ENCODE measurements around the gene GPR132.

The GPR132 gene

GRCh38 chr14:105080161-105080560, 14.9 kb upstream of the GPR132 start:
- no peaks in the 10 kb centered on the region for H3K9me3 ChIP-seq (ENCODE audit: control insufficient read depth, insufficient read depth, low read length)
- peaks cover 3% of the 10 kb centered on the region for H3K27me3 ChIP-seq (ENCODE audit: control insufficient read depth, insufficient read depth, low read length)
- H3K4me1 ChIP-seq (ENCODE audit: control insufficient read depth, insufficient read depth, low read length): peaks cover 4% of the 10 kb centered on the region
- no peaks in the 10 kb centered on the region for H3K36me3 ChIP-seq (ENCODE audit: control insufficient read depth, insufficient read depth, low read length)
- no peak overlapping the region for H3K9ac ChIP-seq (ENCODE audit: low read depth, low read length)
- no peak overlapping the region for H3K4me3 ChIP-seq (ENCODE audit: low read depth, low read length)

GRCh38 chr14:105078294-105078693, 13.1 kb upstream of the GPR132 start:
- H3K36me3 ChIP-seq (ENCODE audit: control insufficient read depth, insufficient read depth, low read length): no peaks in the 10 kb centered on the region
- no peaks in the 10 kb centered on the region for H3K9me3 ChIP-seq (ENCODE audit: control insufficient read depth, insufficient read depth, low read length)
- peaks cover 4% of the 10 kb centered on the region for H3K4me1 ChIP-seq (ENCODE audit: control insufficient read depth, insufficient read depth, low read length)
- no peaks in the 10 kb centered on the region for H3K27me3 ChIP-seq (ENCODE audit: control insufficient read depth, insufficient read depth, low read length)
- H3K4me3 ChIP-seq (ENCODE audit: low read depth, low read length): no peak overlapping the region
- no peak overlapping the region for H3K9ac ChIP-seq (ENCODE audit: low read depth, low read length)

- H3K9ac ChIP-seq (ENCODE audit: low read depth, low read length): no peak overlapping the region
- peaks cover 4% of the 10 kb centered on the region for H3K4me1 ChIP-seq (ENCODE audit: control insufficient read depth, insufficient read depth, low read length)
- H3K9me3 ChIP-seq (ENCODE audit: control insufficient read depth, insufficient read depth, low read length): no peaks in the 10 kb centered on the region
- no peaks in the 10 kb centered on the region for H3K36me3 ChIP-seq (ENCODE audit: control insufficient read depth, insufficient read depth, low read length)
- H3K4me3 ChIP-seq (ENCODE audit: low read depth, low read length): no peak overlapping the region
- no peaks in the 10 kb centered on the region for H3K27me3 ChIP-seq (ENCODE audit: control insufficient read depth, insufficient read depth, low read length)
Measured at GRCh38 chr14:105077649-105077995, 12.4 kb upstream of the GPR132 start.

DNA sequence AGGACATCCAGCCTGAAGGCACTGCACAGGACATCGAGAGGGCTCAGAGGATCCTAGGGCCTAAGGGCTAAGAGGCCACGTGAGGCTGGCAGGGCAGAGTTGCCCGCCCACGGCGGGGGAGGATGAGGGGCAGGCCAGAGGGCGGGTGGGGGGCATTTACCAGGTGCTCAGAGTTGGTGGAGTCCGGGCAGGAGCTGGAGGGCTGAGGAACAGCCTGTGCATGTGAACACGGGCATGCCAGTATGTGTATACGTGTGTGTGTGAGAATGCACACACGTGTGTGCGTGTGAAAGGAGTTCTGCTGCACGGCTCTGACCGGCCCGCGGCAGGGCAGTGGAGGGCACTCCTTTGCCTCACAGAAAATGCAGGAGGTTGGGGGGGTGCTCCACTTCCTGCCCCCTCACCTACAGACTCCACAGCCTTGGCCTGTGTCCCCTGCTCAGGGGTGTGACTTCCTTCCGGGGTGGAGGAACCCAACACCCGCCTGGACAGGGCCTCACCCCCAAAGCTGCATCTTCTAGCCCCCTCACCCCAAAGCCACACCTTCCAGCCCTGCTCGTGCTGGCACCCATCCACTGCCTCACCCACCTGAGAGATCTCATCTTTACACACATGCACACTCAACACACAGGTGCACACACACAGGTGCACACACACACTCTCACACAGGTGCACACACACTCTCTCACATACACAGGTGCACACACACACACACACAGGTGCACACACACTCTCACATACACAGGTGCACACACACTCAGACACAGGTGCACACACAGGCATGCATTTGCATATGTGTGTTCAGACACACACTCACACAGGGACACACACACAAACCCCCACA, 11.8 kb upstream of the GPR132 start:
- Histone ChIP-seq H3K27me3 (ENCODE audit: control insufficient read depth, insufficient read depth, low read length) (no peaks in the 10 kb centered on the region), H3K9me3 (ENCODE audit: control insufficient read depth, insufficient read depth, low read length) (no peaks in the 10 kb centered on the region), H3K4me1 (ENCODE audit: control insufficient read depth, insufficient read depth, low read length) (peaks cover 4% of the 10 kb centered on the region), H3K9ac (ENCODE audit: low read depth, low read length) (no peak overlapping the region), H3K36me3 (ENCODE audit: control insufficient read depth, insufficient read depth, low read length) (no peaks in the 10 kb centered on the region), H3K4me3 (ENCODE audit: low read depth, low read length) (no peak overlapping the region)

- H3K4me1 ChIP-seq (ENCODE audit: control insufficient read depth, insufficient read depth, low read length): peaks cover 4% of the 10 kb centered on the region
Measured at GRCh38 chr14:105076296-105076804, 11.1 kb upstream of the GPR132 start.

GRCh38 chr14:105075379-105076295, 10.4 kb upstream of the GPR132 start:
- Histone ChIP-seq H3K4me1 (ENCODE audit: control insufficient read depth, insufficient read depth, low read length) (peaks cover 4% of the 10 kb centered on the region), H3K9ac (ENCODE audit: low read depth, low read length) (peak overlapping the region; percentile 60), H3K36me3 (ENCODE audit: control insufficient read depth, insufficient read depth, low read length) (no peaks in the 10 kb centered on the region), H3K4me3 (ENCODE audit: low read depth, low read length) (no peak overlapping the region), H3K9me3 (ENCODE audit: control insufficient read depth, insufficient read depth, low read length) (no peaks in the 10 kb centered on the region), H3K27me3 (ENCODE audit: control insufficient read depth, insufficient read depth, low read length) (no peaks in the 10 kb centered on the region)

More at GRCh38 chr14:105076296-105076804, 11.1 kb upstream of the GPR132 start:
- no peaks in the 10 kb centered on the region for H3K36me3 ChIP-seq (ENCODE audit: control insufficient read depth, insufficient read depth, low read length)
- H3K4me3 ChIP-seq (ENCODE audit: low read depth, low read length): no peak overlapping the region
- no peaks in the 10 kb centered on the region for H3K9me3 ChIP-seq (ENCODE audit: control insufficient read depth, insufficient read depth, low read length)
- no peaks in the 10 kb centered on the region for H3K27me3 ChIP-seq (ENCODE audit: control insufficient read depth, insufficient read depth, low read length)
- H3K9ac ChIP-seq (ENCODE audit: low read depth, low read length): no peak overlapping the region

GRCh38 chr14:105074601-105075053, 9.4 kb upstream of the GPR132 start:
- no peak overlapping the region for H3K4me3 ChIP-seq (ENCODE audit: low read depth, low read length)
- H3K27me3 ChIP-seq (ENCODE audit: control insufficient read depth, insufficient read depth, low read length): no peaks in the 10 kb centered on the region
- H3K9me3 ChIP-seq (ENCODE audit: control insufficient read depth, insufficient read depth, low read length): no peaks in the 10 kb centered on the region
- peaks cover 4% of the 10 kb centered on the region for H3K4me1 ChIP-seq (ENCODE audit: control insufficient read depth, insufficient read depth, low read length)
- H3K36me3 ChIP-seq (ENCODE audit: control insufficient read depth, insufficient read depth, low read length): no peaks in the 10 kb centered on the region
- no peak overlapping the region for H3K9ac ChIP-seq (ENCODE audit: low read depth, low read length)

- H3K9me3 ChIP-seq (ENCODE audit: control insufficient read depth, insufficient read depth, low read length): no peaks in the 10 kb centered on the region
- H3K4me1 ChIP-seq (ENCODE audit: control insufficient read depth, insufficient read depth, low read length): peaks cover 4% of the 10 kb centered on the region
- no peaks in the 10 kb centered on the region for H3K36me3 ChIP-seq (ENCODE audit: control insufficient read depth, insufficient read depth, low read length)
- H3K27me3 ChIP-seq (ENCODE audit: control insufficient read depth, insufficient read depth, low read length): no peaks in the 10 kb centered on the region
- H3K9ac ChIP-seq (ENCODE audit: low read depth, low read length): no peak overlapping the region
- no peak overlapping the region for H3K4me3 ChIP-seq (ENCODE audit: low read depth, low read length)
Measured at GRCh38 chr14:105073720-105074600, 8.7 kb upstream of the GPR132 start.

GRCh38 chr14:105072892-105073719, 7.9 kb upstream of the GPR132 start:
- Histone ChIP-seq H3K4me1 (ENCODE audit: control insufficient read depth, insufficient read depth, low read length) (peaks cover 4% of the 10 kb centered on the region), H3K36me3 (ENCODE audit: control insufficient read depth, insufficient read depth, low read length) (no peaks in the 10 kb centered on the region), H3K4me3 (ENCODE audit: low read depth, low read length) (no peak overlapping the region), H3K9ac (ENCODE audit: low read depth, low read length) (no peak overlapping the region), H3K9me3 (ENCODE audit: control insufficient read depth, insufficient read depth, low read length) (no peaks in the 10 kb centered on the region), H3K27me3 (ENCODE audit: control insufficient read depth, insufficient read depth, low read length) (no peaks in the 10 kb centered on the region)

GRCh38 chr14:105072381-105072861, 7.2 kb upstream of the GPR132 start:
- H3K27me3 ChIP-seq (ENCODE audit: control insufficient read depth, insufficient read depth, low read length): no peaks in the 10 kb centered on the region
- peaks cover 4% of the 10 kb centered on the region for H3K4me1 ChIP-seq (ENCODE audit: control insufficient read depth, insufficient read depth, low read length)
- no peaks in the 10 kb centered on the region for H3K36me3 ChIP-seq (ENCODE audit: control insufficient read depth, insufficient read depth, low read length)
- H3K4me3 ChIP-seq (ENCODE audit: low read depth, low read length): no peak overlapping the region
- H3K9me3 ChIP-seq (ENCODE audit: control insufficient read depth, insufficient read depth, low read length): no peaks in the 10 kb centered on the region
- no peak overlapping the region for H3K9ac ChIP-seq (ENCODE audit: low read depth, low read length)

All from iPS-15b (cell line).